SK-N-SH (cell line): ENCODE results near the gene CCP110. TPM values are rescaled to one million over a fixed set of nuclear protein-coding genes. Genes with fewer than 3 reads are reported as not detected.

Source experiments
- CTCF ChIA-PET: fragments of 300-600, 350-600 bp; formaldehyde crosslinking; extraction: SDS; loops from one replicate; lab custom pipeline; 2021; lab: Yijun Ruan, JAX
- POLR2A ChIA-PET: fragments of 350-600 bp; sonication (Branson Sonifier 250); formaldehyde crosslinking; extraction: SDS; loops from one replicate; lab custom pipeline; 2020; ENCODE audit warnings: antibody characterized with exemption, inconsistent platforms; lab: Yijun Ruan, JAX
- DNase-seq: peaks from one replicate; pipeline ENCODE4 v3.0.0; 2012
- H2AFZ ChIP-seq: fragments of 200-600 bp; sonication (generic); 2 replicates; pipeline ENCODE4 v1.8.1; 2016; ENCODE audit warnings: antibody characterized with exemption, mild to moderate bottlenecking, low read depth
- H3F3A ChIP-seq: fragments of 200-600 bp; sonication (generic); replicated peaks from 2 replicates; pipeline ENCODE3; 2016; ENCODE audit warnings: antibody characterized with exemption, mild to moderate bottlenecking; ENCODE audit not compliant: insufficient read depth
- H3K27ac ChIP-seq, 2 experiments: fragments of 200-500 bp in 1 of 2; fragments of 200-600 bp in 1 of 2; sonication (Bioruptor generic) in 1 of 2; sonication (generic), shearing (Covaris generic) in 1 of 2; 2 replicates each; pipeline versions ENCODE4 v1.5.1 to v1.6.1; 2014 to 2016; ENCODE audit warnings: low read depth in 2 of 2, inconsistent platforms in 1 of 2, low read length in 1 of 2, mild to moderate bottlenecking in 1 of 2, mixed read lengths in 1 of 2
- H3K27me3 ChIP-seq: fragments of 200-600 bp; sonication (generic), shearing (Covaris generic); 2 replicates; pipeline ENCODE4 v1.6.1; 2016; ENCODE audit warnings: mixed run types; ENCODE audit not compliant: insufficient read depth
- H3K36me3 ChIP-seq, 2 experiments: fragments of 200-500 bp in 1 of 2; fragments of 200-600 bp in 1 of 2; sonication (Bioruptor generic) in 1 of 2; sonication (generic) in 1 of 2; replicated peaks in 1 of 2; 2 replicates each; pipeline versions ENCODE3 to v1.5.1; 2014 to 2016; ENCODE audit warnings: low read length in 1 of 2, mild to moderate bottlenecking in 1 of 2; ENCODE audit not compliant: insufficient read depth in 2 of 2, control insufficient read depth in 1 of 2
- H3K4me1 ChIP-seq, 2 experiments: fragments of 200-500 bp in 1 of 2; fragments of 200-600 bp in 1 of 2; sonication (Bioruptor generic) in 1 of 2; sonication (generic), shearing (Covaris generic) in 1 of 2; 2 replicates each; pipeline versions ENCODE4 v1.5.1 to v1.6.1; 2014 to 2016; ENCODE audit warnings: low read depth in 1 of 2, low read length in 1 of 2, mixed run types in 1 of 2; ENCODE audit not compliant: insufficient read depth in 2 of 2, control insufficient read depth in 1 of 2
- H3K4me2 ChIP-seq: fragments of 200-600 bp; sonication (generic), shearing (Covaris generic); 2 replicates; pipeline ENCODE4 v1.6.1; 2017; ENCODE audit warnings: mixed run types
- H3K4me3 ChIP-seq, 2 experiments: fragments of 200-500 bp in 1 of 2; fragments of 200-600 bp in 1 of 2; sonication (Bioruptor generic) in 1 of 2; sonication (generic), shearing (Covaris generic) in 1 of 2; 2 replicates each; pipeline versions ENCODE4 v1.5.1 to v1.8.1; 2014 to 2016; ENCODE audit warnings: low read depth in 2 of 2, inconsistent platforms in 1 of 2, low read length in 1 of 2, mild to moderate bottlenecking in 1 of 2, mixed read lengths in 1 of 2, moderate library complexity in 1 of 2
- H3K79me2 ChIP-seq: fragments of 200-600 bp; sonication (generic); 2 replicates; pipeline ENCODE4 v1.8.1; 2017; ENCODE audit warnings: mild to moderate bottlenecking; ENCODE audit not compliant: insufficient read depth
- H3K9ac ChIP-seq: fragments of 200-600 bp; sonication (generic); 2 replicates; pipeline ENCODE4 v1.6.1; 2017; ENCODE audit warnings: mixed run types
- H3K9me2 ChIP-seq: fragments of 200-600 bp; sonication (generic); 2 replicates; pipeline ENCODE4 v1.6.1; 2017; ENCODE audit warnings: mixed run types
- H3K9me3 ChIP-seq: fragments of 200-600 bp; sonication (generic); 2 replicates; pipeline ENCODE4 v1.6.1; 2017; ENCODE audit warnings: mixed run types, mild to moderate bottlenecking, moderate library complexity
- H4K20me1 ChIP-seq: fragments of 200-600 bp; sonication (generic); 2 replicates; pipeline ENCODE4 v1.6.1; 2017; ENCODE audit warnings: mild to moderate bottlenecking, mixed run types; ENCODE audit not compliant: insufficient read depth
- CTCF ChIP-seq: fragments of 200-600 bp; sonication (generic); IDR thresholded peaks from 2 replicates; pipeline ENCODE4 v1.6.1; 2017; ENCODE audit warnings: antibody characterized with exemption, mild to moderate bottlenecking, moderate library complexity
- EZH2phosphoT487 ChIP-seq: fragments of 200-600 bp; sonication (generic); IDR thresholded peaks from 2 replicates; pipeline ENCODE4 v1.6.1; 2017; ENCODE audit warnings: low read depth, mixed run types, mild to moderate bottlenecking, antibody characterized with exemption, moderate library complexity, borderline replicate concordance
- FOSL2 ChIP-seq: IDR thresholded peaks from 2 replicates; pipeline ENCODE4 v1.4.0; 2012; ENCODE audit warnings: low read depth, mild to moderate bottlenecking, moderate library complexity, borderline replicate concordance
- GABPA ChIP-seq: IDR thresholded peaks from 2 replicates; pipeline ENCODE4 v1.4.0; 2012; ENCODE audit warnings: low read depth, mild to moderate bottlenecking
- GATA2 ChIP-seq: sonication (generic); formaldehyde crosslinking; IDR thresholded peaks from 2 replicates; pipeline ENCODE4 v1.5.0; 2020; ENCODE audit warnings: mild to moderate bottlenecking, missing genetic modification reagents
- IRF3 ChIP-seq: fragments of 150-350 bp; IDR thresholded peaks from 2 replicates; pipeline ENCODE4 v1.6.1; 2016; ENCODE audit warnings: mild to moderate bottlenecking, low read depth, low read length
- JUND ChIP-seq: IDR thresholded peaks from 2 replicates; pipeline ENCODE4 v1.4.0; 2012
- MEF2A ChIP-seq: IDR thresholded peaks from 2 replicates; pipeline ENCODE4 v1.4.0; 2012; ENCODE audit warnings: low read depth, borderline replicate concordance
- NFIC ChIP-seq: IDR thresholded peaks from 2 replicates; pipeline ENCODE4 v1.4.0; 2012; ENCODE audit warnings: borderline replicate concordance
- NRF1 ChIP-seq: IDR thresholded peaks from 2 replicates; pipeline ENCODE4 v1.6.1; 2012; ENCODE audit warnings: low read depth, mild to moderate bottlenecking, low read length
- PBX3 ChIP-seq: IDR thresholded peaks from 2 replicates; pipeline ENCODE4; 2012
- POLR2AphosphoS5 ChIP-seq: IDR thresholded peaks from 2 replicates; pipeline ENCODE4 v1.6.1; 2012; ENCODE audit warnings: low read depth, low read length
- RAD21 ChIP-seq: IDR thresholded peaks from 2 replicates; pipeline ENCODE4 v1.6.1; 2012; ENCODE audit warnings: mild to moderate bottlenecking, low read length
- RCOR1 ChIP-seq: fragments of 150-350 bp; IDR thresholded peaks from 2 replicates; pipeline ENCODE4 v1.6.1; 2017; ENCODE audit warnings: antibody characterized with exemption, low read length
- REST ChIP-seq: IDR thresholded peaks from 2 replicates; pipeline ENCODE4 v1.6.1; 2012; ENCODE audit warnings: mild to moderate bottlenecking, low read depth, low read length, moderate library complexity
- RFX5 ChIP-seq: IDR thresholded peaks from 2 replicates; pipeline ENCODE4 v1.6.1; 2012; ENCODE audit warnings: mild to moderate bottlenecking, improper control_type of control experiment, low read length
- SIN3A ChIP-seq: IDR thresholded peaks from 2 replicates; pipeline ENCODE4 v1.6.1; 2012; ENCODE audit warnings: low read depth, mild to moderate bottlenecking, low read length, moderate library complexity, borderline replicate concordance
- SMC3 ChIP-seq: IDR thresholded peaks from 2 replicates; pipeline ENCODE4 v1.6.1; 2012; ENCODE audit warnings: low read depth, low read length, improper control_type of control experiment
- TCF12 ChIP-seq: IDR thresholded peaks from 2 replicates; pipeline ENCODE4 v1.4.0; 2012
- USF1 ChIP-seq: IDR thresholded peaks from 2 replicates; pipeline ENCODE4 v1.4.0; 2012; ENCODE audit warnings: low read depth, borderline replicate concordance
- USF2 ChIP-seq: fragments of 150-350 bp; IDR thresholded peaks from 2 replicates; pipeline ENCODE4 v1.6.1; 2017; ENCODE audit warnings: antibody characterized with exemption, low read length, low read depth, borderline replicate concordance
- WGBS: methylation state at CpG from one replicate; pipeline ENCODE4 v1.1.6; 2017; ENCODE audit warnings: low lambda C conversion rate; 5-methylcytosine and 5-hydroxymethylcytosine counted together
- polyA plus RNA-seq, 3 experiments: library from polyadenylated mRNA; depleted of rRNA; stranded (reverse); fragments of >200 nt; gene quantifications; 2 replicates each; pipeline ENCODE4 v1.2.3, GENCODE V29; 2012

The CCP110 gene
- polyA plus RNA-seq, 1 of the 3 experiments (the other 2 are of a cell fraction), result 5.4 TPM

- TF ChIP-seq USF1, result no peak
- TF ChIP-seq RAD21, result no peak
- TF ChIP-seq USF2, result no peak
- TF ChIP-seq RFX5, result no peak
- TF ChIP-seq TCF12, result no peak
Measured at GRCh38 chr16:19532601-19533000, 8.9 kb downstream of the CCP110 start (continued).

GRCh38 chr16:19540241-19540970 lies 16.7 kb downstream of the CCP110 start:
- 95% methylated on average over 6 of the region's 6 CpGs for WGBS
- H3K27me3 ChIP-seq, result no peaks in the 10 kb centered on the region
- no peaks in the 10 kb centered on the region for H3K9me3 ChIP-seq
- no peaks in the 10 kb centered on the region for H3K9me2 ChIP-seq
- no peaks in the 10 kb centered on the region for H3K79me2 ChIP-seq
- H3F3A ChIP-seq, result peaks cover 5% of the 10 kb centered on the region
- ChIA-PET POLR2A (interaction anchor here (1.1 kb wide), 1 partner anchor 8 kb away, joined by 4 read pairs; no protein-coding TSS in a partner anchor), CTCF (interaction anchor here (0.7 to 1.1 kb wide), 3 partner anchors 13 to 35 kb away, joined by 3 read pairs; partner anchors contain the start of gene VPS35L)
- TF ChIP-seq NFIC (no peak), RCOR1 (no peak), GABPA (no peak), PBX3 (no peak), MEF2A (no peak), IRF3 (no peak), CTCF (no peak), FOSL2 (no peak), SIN3A (no peak), RAD21 (no peak), REST (no peak), JUND (no peak), EZH2phosphoT487 (no peak), POLR2AphosphoS5 (no peak), SMC3 (no peak), RFX5 (no peak), GATA2 (CRISPR knock-in tag) (no peak), NRF1 (no peak)
- no peak overlapping the region for H3K27ac ChIP-seq
- no peak overlapping the region for H2AFZ ChIP-seq
- no peaks in the 10 kb centered on the region for H3K4me1 ChIP-seq
- no peak overlapping the region for H3K4me2 ChIP-seq
- no peak for DNase-seq
- H3K4me3 ChIP-seq, result no peak overlapping the region
- H3K9ac ChIP-seq, result no peak overlapping the region
- peaks cover 58 to 63% of the 10 kb centered on the region in 2 experiments for H3K36me3 ChIP-seq
- H4K20me1 ChIP-seq, result no peaks in the 10 kb centered on the region
